Neural cell (in vitro differentiated cells): ENCODE measurements around the gene SPATA2. TPM values are rescaled to one million over a fixed set of nuclear protein-coding genes. Genes with fewer than 3 reads are reported as not detected.

ENCODE experiments used
- H2AFZ ChIP-seq: fragments of 200-600, 300-800 bp; sonication (generic), shearing (Covaris generic); 2 replicates; pipeline ENCODE4 v1.6.0; 2014; ENCODE audit warnings: low read depth, mild to moderate bottlenecking, antibody characterized with exemption, low read length, moderate library complexity
- H3F3A ChIP-seq: fragments of 200-600 bp; shearing (Covaris generic); 2 replicates; pipeline ENCODE4 v1.6.1; 2016; ENCODE audit warnings: mild to moderate bottlenecking, moderate library complexity, mixed read lengths, antibody characterized with exemption, low read length; ENCODE audit not compliant: insufficient read depth, poor library complexity, severe bottlenecking
- H3K27ac ChIP-seq: fragments of 200-600, 300-800 bp; sonication (generic), shearing (Covaris generic); 2 replicates; pipeline ENCODE4 v1.5.1; 2014; ENCODE audit warnings: mild to moderate bottlenecking, low read length, moderate library complexity
- H3K27me3 ChIP-seq: fragments of 300-800, 200-600 bp; sonication (generic), shearing (Covaris generic); 2 replicates; pipeline ENCODE4 v1.6.0; 2014; ENCODE audit warnings: mild to moderate bottlenecking, low read depth, low read length, moderate library complexity; ENCODE audit not compliant: insufficient read depth
- H3K36me3 ChIP-seq: fragments of 300-800, 200-600 bp; sonication (generic), shearing (Covaris generic); 2 replicates; pipeline ENCODE4 v1.5.1; 2014; ENCODE audit warnings: mild to moderate bottlenecking, antibody characterized with exemption, low read length, moderate library complexity; ENCODE audit not compliant: insufficient read depth
- H3K4me2 ChIP-seq: fragments of 300-800, 200-600 bp; sonication (generic), shearing (Covaris generic); 2 replicates; pipeline ENCODE4 v1.6.0; 2014; ENCODE audit warnings: mild to moderate bottlenecking, low read length
- H3K4me3 ChIP-seq: fragments of 300-800, 200-600 bp; sonication (generic), shearing (Covaris generic); 2 replicates; pipeline ENCODE4 v1.5.1; 2014; ENCODE audit warnings: mild to moderate bottlenecking, low read length, moderate library complexity
- H3K79me2 ChIP-seq: fragments of 200-600 bp; shearing (Covaris generic); replicated peaks from 2 replicates; pipeline ENCODE4 v1.6.0; 2014; ENCODE audit warnings: mild to moderate bottlenecking, low read length, moderate library complexity; ENCODE audit not compliant: insufficient read depth
- H3K9ac ChIP-seq: fragments of 300-800, 200-600 bp; sonication (generic), shearing (Covaris generic); 2 replicates; pipeline ENCODE4 v1.6.1; 2016; ENCODE audit warnings: mild to moderate bottlenecking, low read length, mixed read lengths
- H3K9me2 ChIP-seq: fragments of 200-600 bp; shearing (Covaris generic); 2 replicates; pipeline ENCODE4 v1.6.1; 2016; ENCODE audit warnings: mild to moderate bottlenecking, low read length, mixed read lengths; ENCODE audit not compliant: insufficient read depth
- H3K9me3 ChIP-seq: fragments of 200-600, 300-800 bp; sonication (generic), shearing (Covaris generic); 2 replicates; pipeline ENCODE4 v1.6.1; 2016; ENCODE audit warnings: mild to moderate bottlenecking, mixed run types, low read length, moderate library complexity, mixed read lengths
- H4K20me1 ChIP-seq: fragments of 200-600 bp; shearing (Covaris generic); 2 replicates; pipeline ENCODE4 v1.6.1; 2016; ENCODE audit warnings: mild to moderate bottlenecking, mixed run types; ENCODE audit not compliant: insufficient read depth
- CTCF ChIP-seq: fragments of 450-650 bp; IDR thresholded peaks from 2 replicates; pipeline ENCODE4 v1.5.1; 2014; ENCODE audit warnings: antibody characterized with exemption, mild to moderate bottlenecking, moderate library complexity; ENCODE audit not compliant: poor library complexity, severe bottlenecking
- EP300 ChIP-seq: fragments of 450-650 bp; conservative IDR thresholded peaks from 2 replicates; pipeline ENCODE4 v1.6.1; 2014; ENCODE audit warnings: antibody characterized with exemption, mild to moderate bottlenecking, moderate library complexity; ENCODE audit not compliant: poor library complexity, severe bottlenecking
- EZH2 ChIP-seq: fragments of 200-600, 300-800 bp; shearing (Covaris generic), sonication (generic); IDR thresholded peaks from 2 replicates; pipeline ENCODE4 v1.6.1; 2014; ENCODE audit warnings: antibody characterized with exemption, low read length, borderline replicate concordance, mild to moderate bottlenecking; ENCODE audit not compliant: insufficient read depth, poor library complexity, severe bottlenecking
- MXI1 ChIP-seq: fragments of 450-650 bp; conservative IDR thresholded peaks from 2 replicates; pipeline ENCODE4 v1.6.1; 2014; ENCODE audit warnings: antibody characterized with exemption, mild to moderate bottlenecking; ENCODE audit not compliant: poor library complexity, severe bottlenecking
- POLR2AphosphoS5 ChIP-seq: IDR thresholded peaks from 2 replicates; pipeline ENCODE4 v1.6.1; 2012
- RAD21 ChIP-seq: fragments of 450-650 bp; conservative IDR thresholded peaks from 2 replicates; pipeline ENCODE4 v1.6.1; 2014; ENCODE audit warnings: antibody characterized with exemption, mild to moderate bottlenecking, moderate library complexity
- SMC3 ChIP-seq: fragments of 450-650 bp; conservative IDR thresholded peaks from 2 replicates; pipeline ENCODE4 v1.6.1; 2014; ENCODE audit warnings: antibody characterized with exemption, mild to moderate bottlenecking, moderate library complexity; ENCODE audit not compliant: poor library complexity
- TAF1 ChIP-seq: IDR thresholded peaks from 2 replicates; pipeline ENCODE4 v1.6.1; 2012; ENCODE audit warnings: low read depth
- polyA plus RNA-seq: library from polyadenylated mRNA; depleted of rRNA; stranded (reverse); fragments of >200 nt; gene quantifications from 2 replicates; pipeline ENCODE4 v1.2.3, GENCODE V29; 2014
- TF ChIP-seq, protein P1 (sequence below): IDR thresholded peaks from 2 replicates; pipeline ENCODE4 v1.6.1; 2012; ENCODE audit warnings: borderline replicate concordance

SPATA2 gene
- polyA plus RNA-seq, 1 donor from 2014 or later, result 1.7 TPM

GRCh38 chr20:49936153-49937026 lies 21.1 kb upstream of the SPATA2 start, which contains the start of gene RNF114:
Gene RNF114 (plus strand): TSS chr20:49936397. CDS start chr20:49936413, 16 bp downstream.
- H3K27ac ChIP-seq, result peak within 1 kb of the TSS; percentile 68
- H3K79me2 ChIP-seq, result peaks cover 46% of the 10 kb centered on the region
- no peaks in the 10 kb centered on the region for H3K27me3 ChIP-seq
- H3K9me2 ChIP-seq, result no peaks in the 10 kb centered on the region
- TF ChIP-seq MXI1 (peak; percentile 93), CTCF (peak; percentile 29), SMC3 (peak; percentile 24), POLR2AphosphoS5 (peak; percentile 98), EZH2 (no peak), EP300 (peak; percentile 38), TAF1 (peak; percentile 79), RAD21 (no peak)
- TF ChIP-seq, protein P1, sequence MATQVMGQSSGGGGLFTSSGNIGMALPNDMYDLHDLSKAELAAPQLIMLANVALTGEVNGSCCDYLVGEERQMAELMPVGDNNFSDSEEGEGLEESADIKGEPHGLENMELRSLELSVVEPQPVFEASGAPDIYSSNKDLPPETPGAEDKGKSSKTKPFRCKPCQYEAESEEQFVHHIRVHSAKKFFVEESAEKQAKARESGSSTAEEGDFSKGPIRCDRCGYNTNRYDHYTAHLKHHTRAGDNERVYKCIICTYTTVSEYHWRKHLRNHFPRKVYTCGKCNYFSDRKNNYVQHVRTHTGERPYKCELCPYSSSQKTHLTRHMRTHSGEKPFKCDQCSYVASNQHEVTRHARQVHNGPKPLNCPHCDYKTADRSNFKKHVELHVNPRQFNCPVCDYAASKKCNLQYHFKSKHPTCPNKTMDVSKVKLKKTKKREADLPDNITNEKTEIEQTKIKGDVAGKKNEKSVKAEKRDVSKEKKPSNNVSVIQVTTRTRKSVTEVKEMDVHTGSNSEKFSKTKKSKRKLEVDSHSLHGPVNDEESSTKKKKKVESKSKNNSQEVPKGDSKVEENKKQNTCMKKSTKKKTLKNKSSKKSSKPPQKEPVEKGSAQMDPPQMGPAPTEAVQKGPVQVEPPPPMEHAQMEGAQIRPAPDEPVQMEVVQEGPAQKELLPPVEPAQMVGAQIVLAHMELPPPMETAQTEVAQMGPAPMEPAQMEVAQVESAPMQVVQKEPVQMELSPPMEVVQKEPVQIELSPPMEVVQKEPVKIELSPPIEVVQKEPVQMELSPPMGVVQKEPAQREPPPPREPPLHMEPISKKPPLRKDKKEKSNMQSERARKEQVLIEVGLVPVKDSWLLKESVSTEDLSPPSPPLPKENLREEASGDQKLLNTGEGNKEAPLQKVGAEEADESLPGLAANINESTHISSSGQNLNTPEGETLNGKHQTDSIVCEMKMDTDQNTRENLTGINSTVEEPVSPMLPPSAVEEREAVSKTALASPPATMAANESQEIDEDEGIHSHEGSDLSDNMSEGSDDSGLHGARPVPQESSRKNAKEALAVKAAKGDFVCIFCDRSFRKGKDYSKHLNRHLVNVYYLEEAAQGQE, result peak; percentile 71
- peak within 1 kb of the TSS; percentile 100 for H3K4me3 ChIP-seq
- peak within 1 kb of the TSS; percentile 76 for H2AFZ ChIP-seq
- H3K9me3 ChIP-seq, result no peaks in the 10 kb centered on the region
- peak within 1 kb of the TSS; percentile 90 for H3K4me2 ChIP-seq
- no peaks in the 10 kb centered on the region for H4K20me1 ChIP-seq
- peak within 1 kb of the TSS; percentile 92 for H3K9ac ChIP-seq
- H3K36me3 ChIP-seq, result no peaks in the 10 kb centered on the region
- no peaks in the 10 kb centered on the region for H3F3A ChIP-seq

- H3K27ac ChIP-seq, result peak overlapping the region; percentile 31
- H3K79me2 ChIP-seq, result peaks cover 42% of the 10 kb centered on the region
- H4K20me1 ChIP-seq, result no peaks in the 10 kb centered on the region
- H2AFZ ChIP-seq, result peak overlapping the region; percentile 27
- peak overlapping the region; percentile 92 for H3K9ac ChIP-seq
- no peaks in the 10 kb centered on the region for H3F3A ChIP-seq
- H3K4me3 ChIP-seq, result peak overlapping the region; percentile 100
- H3K9me2 ChIP-seq, result no peaks in the 10 kb centered on the region
- H3K4me2 ChIP-seq, result no peak overlapping the region
- TF ChIP-seq RAD21 (no peak), POLR2AphosphoS5 (no peak), CTCF (no peak), TAF1 (no peak), EZH2 (no peak), MXI1 (no peak), SMC3 (no peak), EP300 (no peak)
- TF ChIP-seq, protein P1, result no peak
- H3K27me3 ChIP-seq, result no peaks in the 10 kb centered on the region
- H3K9me3 ChIP-seq, result no peaks in the 10 kb centered on the region
- no peaks in the 10 kb centered on the region for H3K36me3 ChIP-seq
These were observed 20.4 kb upstream of the SPATA2 start for GRCh38 chr20:49935746-49936152.
